Stimulated activated effector memory CD8-positive, alpha-beta T cell treated with anti-CD3 and anti-CD28 coated beads, Interleukin-12 subunit alpha, Interleukin-12 subunit beta, amount 100 ng/mL, for 72 hours (primary cell): ENCODE measurements around the gene PCYT1B.

Experiments
- ATAC-seq: fragments of 150-1000 bp; cut with Tn5 transposase; 2 replicates; pipeline ENCODE4 v1.10.0; 2021
- DNase-seq, 2 donors: peaks; one replicate each; pipeline ENCODE4 v3.0.0; 2021 to 2022; ENCODE audit warnings: low spot score in 2 of 2
- H3K27ac Mint-ChIP-seq: one replicate; pipeline ENCODE4 v1.8.0; 2022; ENCODE audit warnings: mild to moderate bottlenecking, mixed read lengths
- H3K36me3 Mint-ChIP-seq: one replicate; pipeline ENCODE4 v1.8.0; 2022; ENCODE audit warnings: mild to moderate bottlenecking, mixed read lengths
- H3K4me1 Mint-ChIP-seq: one replicate; pipeline ENCODE4 v1.8.0; 2022; ENCODE audit warnings: mixed read lengths
- H3K4me3 Mint-ChIP-seq: one replicate; pipeline ENCODE4 v1.8.0; 2022; ENCODE audit warnings: mild to moderate bottlenecking, mixed read lengths
- H3K9me3 Mint-ChIP-seq: one replicate; pipeline ENCODE4 v1.8.0; 2022; ENCODE audit warnings: mixed read lengths

PCYT1B gene

GRCh38 chrX:24513416-24513815 lies 133.7 kb downstream of the PCYT1B start:
- peak; percentile 5 to 55 for DNase-seq
- Mint-ChIP-seq H3K4me3 (no peak overlapping the region), H3K36me3 (peaks cover 53% of the 10 kb centered on the region), H3K9me3 (no peaks in the 10 kb centered on the region), H3K4me1 (peaks cover 23% of the 10 kb centered on the region), H3K27ac (peak overlapping the region; percentile 50)
- peak; percentile 100 for ATAC-seq

GRCh38 chrX:24508375-24508774 lies 138.8 kb downstream of the PCYT1B start:
- ATAC-seq = peak; percentile 69
- no peaks in the 10 kb centered on the region for H3K9me3 Mint-ChIP-seq
- DNase-seq = no peak
- H3K4me1 Mint-ChIP-seq = peaks cover 47% of the 10 kb centered on the region
- peak overlapping the region; percentile 48 for H3K27ac Mint-ChIP-seq
- no peak overlapping the region for H3K4me3 Mint-ChIP-seq
- H3K36me3 Mint-ChIP-seq = peaks cover 78% of the 10 kb centered on the region
